HEK293 (cell line): Measurements from ENCODE around the gene AKAP11.

Experiments
- CTCF ChIA-PET: fragments of 350-600 bp; formaldehyde crosslinking; extraction: SDS; loops from one replicate; lab custom pipeline; 2021; ENCODE audit warnings: antibody characterized with exemption; lab: Yijun Ruan, JAX
- POLR2A ChIA-PET: fragments of 300-600 bp; formaldehyde crosslinking; extraction: SDS; loops from one replicate; lab custom pipeline; 2020; ENCODE audit warnings: antibody characterized with exemption, inconsistent platforms; lab: Yijun Ruan, JAX
- H3K27ac ChIP-seq: fragments of 200-500 bp; sonication (Bioruptor generic); 2 replicates; pipeline ENCODE4 v1.5.1; 2014; ENCODE audit warnings: low read depth, low read length, control low read depth, inconsistent platforms; ENCODE audit errors: extremely low read depth
- H3K36me3 ChIP-seq, 2 experiments: fragments of 200-500 bp in 1 of 2; sonication (Bioruptor generic) in 1 of 2; 1 replicate in 1 of 2; 2 replicates in 1 of 2; pipeline ENCODE4 v1.5.1; 2014 to 2017; ENCODE audit warnings: inconsistent platforms in 2 of 2, low read length in 2 of 2; ENCODE audit not compliant: control insufficient read depth in 2 of 2, insufficient read depth in 1 of 2
- H3K4me1 ChIP-seq: fragments of 200-500 bp; sonication (Bioruptor generic); 2 replicates; pipeline ENCODE4 v1.5.1; 2014; ENCODE audit warnings: mild to moderate bottlenecking, low read length, inconsistent platforms; ENCODE audit not compliant: control insufficient read depth, insufficient read depth
- H3K4me3 ChIP-seq: 2 replicates; pipeline ENCODE4 v1.5.1; 2011; ENCODE audit warnings: low read depth, mild to moderate bottlenecking, control low read depth, low read length, moderate library complexity
- H3K9me3 ChIP-seq: fragments of 200-500 bp; sonication (Bioruptor generic); 2 replicates; pipeline ENCODE4 v1.5.1; 2014; ENCODE audit warnings: low read depth, low read length, inconsistent platforms; ENCODE audit not compliant: control insufficient read depth, insufficient read depth
- EGR2 ChIP-seq: fragments of 450-650 bp; formaldehyde crosslinking; IDR thresholded peaks from 2 replicates; pipeline ENCODE4 v1.5.1; 2016; ENCODE audit warnings: low read depth, missing biosample characterization, missing genetic modification characterization
- HOXC10 ChIP-seq: sonication (generic); formaldehyde crosslinking; IDR thresholded peaks from 2 replicates; pipeline ENCODE4 v1.8.1; 2023; ENCODE audit warnings: mild to moderate bottlenecking, missing genetic modification reagents
- PRDM6 ChIP-seq: fragments of 450-650 bp; formaldehyde crosslinking; IDR thresholded peaks from 2 replicates; pipeline ENCODE4 v1.5.1; 2017; ENCODE audit warnings: missing biosample characterization, missing genetic modification characterization
- ZEB2 ChIP-seq: fragments of 450-650 bp; formaldehyde crosslinking; IDR thresholded peaks from 2 replicates; pipeline ENCODE4 v1.5.1; 2016; ENCODE audit warnings: missing biosample characterization, missing genetic modification characterization
- ZFHX2 ChIP-seq: fragments of 450-650 bp; formaldehyde crosslinking; conservative IDR thresholded peaks from 2 replicates; pipeline ENCODE4 v1.5.1; 2016; ENCODE audit warnings: missing biosample characterization, missing genetic modification characterization
- ZIC2 ChIP-seq: fragments of 450-650 bp; formaldehyde crosslinking; IDR thresholded peaks from 2 replicates; pipeline ENCODE4 v1.5.1; 2016; ENCODE audit warnings: missing biosample characterization, missing genetic modification characterization
- ZNF133 ChIP-seq: fragments of 450-650 bp; formaldehyde crosslinking; IDR thresholded peaks from 2 replicates; pipeline ENCODE4 v1.5.1; 2016; ENCODE audit warnings: missing biosample characterization, missing genetic modification characterization
- ZNF221 ChIP-seq: fragments of 450-650 bp; formaldehyde crosslinking; IDR thresholded peaks from 2 replicates; pipeline ENCODE4 v1.5.1; 2017; ENCODE audit warnings: missing biosample characterization, missing genetic modification characterization, borderline replicate concordance
- ZNF23 ChIP-seq: fragments of 450-650 bp; formaldehyde crosslinking; IDR thresholded peaks from 2 replicates; pipeline ENCODE4 v1.5.1; 2016; ENCODE audit warnings: missing biosample characterization, missing genetic modification characterization, borderline replicate concordance
- ZNF292 ChIP-seq: fragments of 450-650 bp; formaldehyde crosslinking; IDR thresholded peaks from 2 replicates; pipeline ENCODE4 v1.5.1; 2016; ENCODE audit warnings: low read depth, missing biosample characterization, missing genetic modification characterization, borderline replicate concordance
- ZNF433 ChIP-seq: fragments of 450-650 bp; formaldehyde crosslinking; IDR thresholded peaks from 2 replicates; pipeline ENCODE4 v1.5.1; 2016; ENCODE audit warnings: missing biosample characterization, missing genetic modification characterization, low read depth
- ZNF473 ChIP-seq: fragments of 450-650 bp; formaldehyde crosslinking; IDR thresholded peaks from 2 replicates; pipeline ENCODE4 v1.5.1; 2017; ENCODE audit warnings: missing biosample characterization, missing genetic modification characterization
- ZNF571 ChIP-seq: fragments of 450-650 bp; formaldehyde crosslinking; IDR thresholded peaks from 2 replicates; pipeline ENCODE4 v1.5.0; 2017; ENCODE audit warnings: missing biosample characterization, missing genetic modification characterization
- ZNF654 ChIP-seq: fragments of 450-650 bp; formaldehyde crosslinking; IDR thresholded peaks from 2 replicates; pipeline ENCODE4 v1.5.1; 2016; ENCODE audit warnings: low read depth, missing biosample characterization, missing genetic modification characterization
- TF ChIP-seq, protein P1 (sequence below): fragments of 450-650 bp; formaldehyde crosslinking; IDR thresholded peaks from 2 replicates; pipeline ENCODE4 v1.5.1; 2016; ENCODE audit warnings: missing biosample characterization, missing genetic modification characterization
- TF ChIP-seq, protein P2 (sequence below): IDR thresholded peaks from 2 replicates; pipeline ENCODE4 v1.6.1; 2011; ENCODE audit warnings: mild to moderate bottlenecking, low read depth, low read length, borderline replicate concordance

The AKAP11 gene

DNA sequence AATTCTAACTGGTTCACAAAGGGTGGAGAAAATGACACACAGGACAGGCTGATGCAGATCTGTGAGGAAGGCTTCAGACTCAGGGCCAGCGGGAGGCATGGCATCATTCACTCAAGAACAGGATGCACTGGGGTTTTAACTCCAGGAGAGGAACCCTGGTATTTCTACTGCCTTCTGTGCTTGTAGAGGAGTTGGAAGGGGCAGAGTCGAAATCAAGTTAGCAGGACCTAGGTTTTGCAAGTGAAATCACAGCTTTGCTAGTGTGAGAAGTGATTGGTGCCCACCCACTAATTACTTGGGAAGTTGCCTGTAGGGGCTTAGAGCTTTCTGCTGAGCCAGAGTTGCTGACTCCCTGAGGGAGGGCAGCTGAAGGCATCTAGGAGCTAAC is 92.7 kb downstream of the AKAP11 start:
- ChIA-PET CTCF (interaction anchor here (0.7 kb wide), 1 partner anchor 14 kb away, joined by 4 read pairs; no protein-coding TSS in a partner anchor), POLR2A (no interaction called here)
- peak; percentile 35; the same call in 1 of the 2 replicates for TF ChIP-seq ZIC2 (tag by site-specific recombination)
- TF ChIP-seq ZNF23 (tag by site-specific recombination): no peak
- TF ChIP-seq HOXC10 (CRISPR knock-in tag): no peak
- no peaks in the 10 kb centered on the region for H3K36me3 ChIP-seq
- H3K9me3 ChIP-seq: no peaks in the 10 kb centered on the region
- no peak overlapping the region for H3K27ac ChIP-seq
- H3K4me1 ChIP-seq: no peaks in the 10 kb centered on the region
- no peak overlapping the region for H3K4me3 ChIP-seq

DNA sequence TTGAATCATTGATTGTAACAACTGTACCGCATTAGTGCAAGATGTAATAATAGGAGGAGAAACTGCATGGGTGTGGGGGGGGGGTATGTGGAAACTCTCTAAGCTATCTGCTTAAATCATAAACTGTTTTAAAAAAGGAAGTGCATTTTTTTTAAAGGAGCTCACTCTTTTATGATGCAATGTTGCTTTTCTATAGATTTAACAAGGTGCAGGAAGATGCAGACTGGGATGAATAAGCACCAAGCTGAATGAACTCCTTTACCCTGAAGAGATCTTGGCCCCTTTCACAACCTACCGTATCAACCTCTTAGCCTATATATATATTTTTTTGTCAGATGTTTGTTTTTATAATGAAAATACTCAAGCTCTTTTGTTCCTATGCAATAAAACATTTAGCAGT is 95.9 kb downstream of the AKAP11 start:
- Histone ChIP-seq H3K4me3 (no peak overlapping the region), H3K4me1 (no peaks in the 10 kb centered on the region), H3K9me3 (no peaks in the 10 kb centered on the region), H3K36me3 (no peaks in the 10 kb centered on the region), H3K27ac (no peak overlapping the region)
- CTCF ChIA-PET: no interaction called here
- POLR2A ChIA-PET: no interaction called here
- TF ChIP-seq ZNF292 (no peak), ZNF133 (no peak), ZNF654 (tag by site-specific recombination) (no peak), ZNF433 (tag by site-specific recombination) (no peak), ZNF571 (no peak)
- TF ChIP-seq, protein P1, sequence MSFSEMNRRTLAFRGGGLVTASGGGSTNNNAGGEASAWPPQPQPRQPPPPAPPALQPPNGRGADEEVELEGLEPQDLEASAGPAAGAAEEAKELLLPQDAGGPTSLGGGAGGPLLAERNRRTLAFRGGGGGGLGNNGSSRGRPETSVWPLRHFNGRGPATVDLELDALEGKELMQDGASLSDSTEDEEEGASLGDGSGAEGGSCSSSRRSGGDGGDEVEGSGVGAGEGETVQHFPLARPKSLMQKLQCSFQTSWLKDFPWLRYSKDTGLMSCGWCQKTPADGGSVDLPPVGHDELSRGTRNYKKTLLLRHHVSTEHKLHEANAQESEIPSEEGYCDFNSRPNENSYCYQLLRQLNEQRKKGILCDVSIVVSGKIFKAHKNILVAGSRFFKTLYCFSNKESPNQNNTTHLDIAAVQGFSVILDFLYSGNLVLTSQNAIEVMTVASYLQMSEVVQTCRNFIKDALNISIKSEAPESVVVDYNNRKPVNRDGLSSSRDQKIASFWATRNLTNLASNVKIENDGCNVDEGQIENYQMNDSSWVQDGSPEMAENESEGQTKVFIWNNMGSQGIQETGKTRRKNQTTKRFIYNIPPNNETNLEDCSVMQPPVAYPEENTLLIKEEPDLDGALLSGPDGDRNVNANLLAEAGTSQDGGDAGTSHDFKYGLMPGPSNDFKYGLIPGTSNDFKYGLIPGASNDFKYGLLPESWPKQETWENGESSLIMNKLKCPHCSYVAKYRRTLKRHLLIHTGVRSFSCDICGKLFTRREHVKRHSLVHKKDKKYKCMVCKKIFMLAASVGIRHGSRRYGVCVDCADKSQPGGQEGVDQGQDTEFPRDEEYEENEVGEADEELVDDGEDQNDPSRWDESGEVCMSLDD (tag by site-specific recombination): no peak

DNA sequence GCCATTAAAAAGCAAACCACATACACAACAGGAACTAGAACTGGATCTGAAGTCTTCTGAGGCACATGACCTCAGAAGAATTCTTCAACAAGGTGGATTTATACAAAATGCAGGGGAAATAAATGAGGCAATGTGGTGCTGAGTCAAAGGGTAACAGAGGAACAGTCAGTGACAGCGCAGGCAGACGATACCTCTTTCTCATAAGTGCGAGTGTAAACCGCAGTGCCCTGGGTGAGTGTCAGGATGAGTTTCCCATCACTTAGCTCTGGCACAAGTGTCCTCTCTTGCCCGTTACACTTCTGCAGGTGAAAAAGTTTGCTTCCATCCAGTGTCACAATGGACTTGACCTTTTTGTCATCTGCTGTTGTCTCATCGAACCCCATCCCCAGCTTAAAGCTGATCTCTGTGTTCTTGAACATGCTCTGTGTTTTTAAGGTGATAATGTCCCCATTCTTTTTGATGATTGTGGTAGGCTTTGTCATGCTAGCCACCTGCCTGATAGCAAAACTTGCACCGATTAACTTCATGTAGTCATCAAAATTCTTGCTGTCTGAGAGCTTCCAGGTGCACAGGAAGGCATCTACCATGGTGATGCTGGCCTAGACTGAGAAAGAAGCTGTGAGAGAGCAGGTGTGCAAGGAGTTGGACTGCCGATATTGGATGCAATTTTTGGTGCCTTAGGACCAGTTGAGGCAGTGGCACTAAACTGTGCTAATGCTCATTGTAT is 97.3 kb downstream of the AKAP11 start:
- no peaks in the 10 kb centered on the region for H3K4me1 ChIP-seq
- ChIA-PET CTCF (no interaction called here), POLR2A (no interaction called here)
- H3K27ac ChIP-seq: no peak overlapping the region
- H3K36me3 ChIP-seq: no peaks in the 10 kb centered on the region
- no peaks in the 10 kb centered on the region for H3K9me3 ChIP-seq
- TF ChIP-seq, protein P2, sequence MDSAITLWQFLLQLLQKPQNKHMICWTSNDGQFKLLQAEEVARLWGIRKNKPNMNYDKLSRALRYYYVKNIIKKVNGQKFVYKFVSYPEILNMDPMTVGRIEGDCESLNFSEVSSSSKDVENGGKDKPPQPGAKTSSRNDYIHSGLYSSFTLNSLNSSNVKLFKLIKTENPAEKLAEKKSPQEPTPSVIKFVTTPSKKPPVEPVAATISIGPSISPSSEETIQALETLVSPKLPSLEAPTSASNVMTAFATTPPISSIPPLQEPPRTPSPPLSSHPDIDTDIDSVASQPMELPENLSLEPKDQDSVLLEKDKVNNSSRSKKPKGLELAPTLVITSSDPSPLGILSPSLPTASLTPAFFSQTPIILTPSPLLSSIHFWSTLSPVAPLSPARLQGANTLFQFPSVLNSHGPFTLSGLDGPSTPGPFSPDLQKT: no peak
- TF ChIP-seq ZNF221 (tag by site-specific recombination) (no peak), ZNF473 (tag by site-specific recombination) (no peak)
- TF ChIP-seq, all 188 proteins: peak for 0
- no peak overlapping the region for H3K4me3 ChIP-seq

GRCh38 chr13:42370229-42370628 is 98.3 kb downstream of the AKAP11 start:
- H3K9me3 ChIP-seq: no peaks in the 10 kb centered on the region
- H3K27ac ChIP-seq: no peak overlapping the region
- no peaks in the 10 kb centered on the region for H3K36me3 ChIP-seq
- POLR2A ChIA-PET: no interaction called here
- peak; percentile 88 for TF ChIP-seq ZFHX2 (tag by site-specific recombination)
- TF ChIP-seq PRDM6 (tag by site-specific recombination): no peak
- TF ChIP-seq EGR2 (tag by site-specific recombination): peak; percentile 86
- 0 out of 2 replicates have a peak, but pooled peaks have one; percentile 13 for TF ChIP-seq ZEB2 (tag by site-specific recombination)
- no peaks in the 10 kb centered on the region for H3K4me1 ChIP-seq
- no peak overlapping the region for H3K4me3 ChIP-seq
- CTCF ChIA-PET: no interaction called here
